ENCODE results near the gene TMEM79.
A peak's percentile ranks its signal among the peaks of the same experiment; 100 is the strongest.

The TMEM79 gene

GRCh38 chr1:156281693-156282478, 2.2 kb upstream of the TMEM79 start:
- H3K4me3 ChIP-seq (ENCODE audit: low read depth, low read length) = peak overlapping the region; percentile 86
- ChIA-PET POLR2A (interaction anchor here (1.3 to 1.8 kb wide), 4 partner anchors 8 to 138 kb away, joined by 3 to 8 read pairs (median 5); no protein-coding TSS in a partner anchor), CTCF (interaction anchor here (1.3 to 3.3 kb wide), 7 partner anchors 10 to 191 kb away, joined by 5 to 18 read pairs (median 8); partner anchors contain the start of gene GLMP)
- TF ChIP-seq CTCF (IDR thresholded peaks at IDR 0.05; ENCODE audit: insufficient read depth, low read length, missing control alignments) = no peak
- no peak for DNase-seq (ENCODE audit: low read depth, low spot score)

- ChIA-PET CTCF (interaction anchor here (0.7 to 3.3 kb wide), 14 partner anchors 10 to 192 kb away, joined by 3 to 18 read pairs (median 6); partner anchors contain the start of gene GLMP), POLR2A (interaction anchor here (0.7 to 1.9 kb wide), 7 partner anchors 9 to 155 kb away, joined by 3 to 8 read pairs (median 3); partner anchors contain the start of gene GLMP)
- peak; percentile 93 for DNase-seq (ENCODE audit: low read depth, low spot score)
- no peak for TF ChIP-seq CTCF (IDR thresholded peaks at IDR 0.05; ENCODE audit: insufficient read depth, low read length, missing control alignments)
- peak within 1 kb of the TSS; percentile 86 for H3K4me3 ChIP-seq (ENCODE audit: low read depth, low read length)
Measured at GRCh38 chr1:156282479-156283222, 1.5 kb upstream of the TMEM79 start, which contains the start of gene SMG5. SMG5 (minus strand) TSS chr1:156282825; CDS start chr1:156282680, 145 bp downstream.

- DNase-seq (ENCODE audit: low read depth, low spot score) = no peak
- H3K4me3 ChIP-seq (ENCODE audit: low read depth, low read length) = peak overlapping the region; percentile 86
- POLR2A ChIA-PET = interaction anchor here (0.5 to 1.9 kb wide), 6 partner anchors 8 to 156 kb away, joined by 3 to 8 read pairs (median 5); partner anchors contain the start of gene GLMP
- CTCF ChIA-PET = interaction anchor here (0.9 to 3.3 kb wide), 9 partner anchors 11 to 187 kb away, joined by 3 to 13 read pairs (median 4); no protein-coding TSS in a partner anchor
- no peak for TF ChIP-seq CTCF (IDR thresholded peaks at IDR 0.05; ENCODE audit: insufficient read depth, low read length, missing control alignments)
Measured at GRCh38 chr1:156283521-156283920, 604 bp upstream of the TMEM79 start.

- ChIA-PET CTCF (interaction anchor here (1.2 kb wide), 2 partner anchors 35 to 60 kb away, joined by 3 read pairs; no protein-coding TSS in a partner anchor), POLR2A (interaction anchor here (1.1 to 1.2 kb wide), 2 partner anchors 10 to 12 kb away, joined by 4 read pairs; no protein-coding TSS in a partner anchor)
- DNase-seq (ENCODE audit: low read depth, low spot score) = no peak
Measured at GRCh38 chr1:156284757-156285156, 632 bp downstream of the TMEM79 start.

GRCh38 chr1:156285437-156285836, 1.3 kb downstream of the TMEM79 start:
- no peak for DNase-seq (ENCODE audit: low read depth, low spot score)
- no peak overlapping the region for H3K4me3 ChIP-seq (ENCODE audit: low read depth, low read length)
- POLR2A ChIA-PET = interaction anchor here (0.6 to 1.2 kb wide), 3 partner anchors 10 to 68 kb away, joined by 4 to 6 read pairs (median 4); no protein-coding TSS in a partner anchor
- CTCF ChIA-PET = interaction anchor here (1.2 to 1.6 kb wide), 3 partner anchors 34 to 60 kb away, joined by 3 to 4 read pairs (median 3); no protein-coding TSS in a partner anchor
- TF ChIP-seq CTCF (IDR thresholded peaks at IDR 0.05; ENCODE audit: insufficient read depth, low read length, missing control alignments) = no peak

More at GRCh38 chr1:156284757-156285156, 632 bp downstream of the TMEM79 start:
- no peak overlapping the region for H3K4me3 ChIP-seq (ENCODE audit: low read depth, low read length)
- no peak for TF ChIP-seq CTCF (IDR thresholded peaks at IDR 0.05; ENCODE audit: insufficient read depth, low read length, missing control alignments)
